Measurements from ENCODE around the gene TLCD3B.
"Not testable (repeated sequence)": the region's sequence is repeated elsewhere in the genome, so short reads cannot be mapped to it uniquely, and the experiment has no call there.

Gene TLCD3B

GRCh38 chr16:30025574-30025973 is 5.5 kb downstream of the TLCD3B start:
- DNase-seq (ENCODE audit: low spot score): no peak
- no peak overlapping the region for H3K4me3 ChIP-seq
- no peak overlapping the region for H3K27ac ChIP-seq
- no peak for TF ChIP-seq CTCF (IDR thresholded peaks at IDR 0.05)

DNA sequence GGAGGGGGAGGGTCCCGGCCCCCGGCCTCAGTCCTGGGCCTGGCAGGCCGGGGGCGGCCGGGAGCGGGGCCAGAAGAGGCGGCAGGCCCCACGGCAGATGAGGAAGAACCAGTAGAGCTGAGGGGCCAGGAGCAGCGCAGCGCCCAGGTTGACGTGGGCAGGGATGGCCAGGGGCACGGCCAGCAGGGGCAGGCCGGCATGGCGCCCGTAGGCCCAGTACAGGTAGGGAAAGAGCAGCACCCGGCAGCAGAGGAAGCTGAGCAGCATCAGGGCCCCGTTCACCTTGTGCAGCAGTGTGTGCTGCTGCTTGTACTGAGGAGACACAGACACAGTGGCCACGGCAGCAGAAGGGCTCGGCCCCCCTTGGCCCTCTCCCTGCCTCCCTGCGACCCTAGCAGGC is 5.9 kb downstream of the TLCD3B start:
- Histone ChIP-seq H3K4me3 (no peak overlapping the region), H3K27ac (no peak overlapping the region)
- TF ChIP-seq CTCF (IDR thresholded peaks at IDR 0.05): no peak
- no peak for DNase-seq (ENCODE audit: low spot score)

- no peak for DNase-seq (ENCODE audit: low spot score)
- Histone ChIP-seq H3K27ac (no peak overlapping the region), H3K4me3 (no peak overlapping the region)
- TF ChIP-seq CTCF (IDR thresholded peaks at IDR 0.05): no peak
Measured at GRCh38 chr16:30024451-30024850, 6.6 kb downstream of the TLCD3B start.

GRCh38 chr16:30023586-30023985 is 7.5 kb downstream of the TLCD3B start:
- H3K27ac ChIP-seq: no peak overlapping the region
- no peak overlapping the region for H3K4me3 ChIP-seq
- no peak for DNase-seq (ENCODE audit: low spot score)
- no peak for TF ChIP-seq CTCF (IDR thresholded peaks at IDR 0.05)

DNA sequence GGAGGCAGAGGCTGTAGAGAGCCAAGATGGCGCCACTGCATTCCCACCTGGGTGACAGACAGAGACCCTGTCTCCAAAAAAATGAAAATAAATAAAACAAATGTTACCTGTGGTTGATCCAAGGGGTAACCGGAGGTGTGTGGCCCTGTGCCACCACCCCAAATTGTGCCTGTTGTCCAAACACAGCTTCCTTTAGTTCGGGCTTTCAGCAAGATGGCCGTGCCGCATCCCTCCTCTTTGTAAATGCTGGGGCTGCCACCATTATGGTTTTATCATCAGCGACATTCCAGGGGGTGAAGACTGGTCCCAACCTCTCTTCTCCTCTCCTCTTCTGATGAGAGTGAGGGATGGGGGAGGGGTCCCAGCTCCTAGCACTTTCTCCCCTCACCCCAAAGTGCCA is 8.2 kb downstream of the TLCD3B start, which contains the start of gene C16orf92:
TSS of gene C16orf92 (plus strand) at position 312 of the 400 bp plus-strand sequence. CDS start 143 bp downstream, outside the sequence.
- no peak for TF ChIP-seq CTCF (IDR thresholded peaks at IDR 0.05)
- no peak within 1 kb of the TSS for H3K4me3 ChIP-seq

DNA sequence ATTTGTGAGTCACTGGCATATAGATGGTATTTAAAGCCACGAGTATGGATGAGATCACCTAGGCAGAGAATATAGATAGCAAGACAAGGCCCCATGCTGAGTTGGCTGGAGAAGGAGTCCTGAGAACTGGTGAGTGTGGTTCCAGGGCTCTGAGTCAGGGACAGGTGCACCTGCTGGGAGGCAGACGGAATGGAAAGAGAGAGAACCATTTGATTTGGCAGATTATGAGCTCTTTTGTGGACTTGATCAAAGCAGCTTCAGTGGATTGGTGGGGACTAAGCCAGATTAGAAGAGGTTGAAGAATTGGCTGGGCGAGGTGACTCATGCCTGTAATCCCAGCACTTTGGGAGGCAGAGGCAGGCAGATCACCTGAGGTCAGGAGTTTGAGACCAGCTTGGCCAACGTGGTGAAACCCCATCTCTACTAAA is 12.3 kb downstream of the TLCD3B start:
- H3K27ac ChIP-seq: no peak overlapping the region
- no peak for TF ChIP-seq CTCF (IDR thresholded peaks at IDR 0.05)
- no peak for DNase-seq (ENCODE audit: low spot score)
- H3K4me3 ChIP-seq: no peak overlapping the region

More for the DNA sequence above, 8.2 kb downstream of the TLCD3B start, which contains the start of gene C16orf92:
- H3K27ac ChIP-seq: no peak within 1 kb of the TSS
- no peak for DNase-seq (ENCODE audit: low spot score)

DNA sequence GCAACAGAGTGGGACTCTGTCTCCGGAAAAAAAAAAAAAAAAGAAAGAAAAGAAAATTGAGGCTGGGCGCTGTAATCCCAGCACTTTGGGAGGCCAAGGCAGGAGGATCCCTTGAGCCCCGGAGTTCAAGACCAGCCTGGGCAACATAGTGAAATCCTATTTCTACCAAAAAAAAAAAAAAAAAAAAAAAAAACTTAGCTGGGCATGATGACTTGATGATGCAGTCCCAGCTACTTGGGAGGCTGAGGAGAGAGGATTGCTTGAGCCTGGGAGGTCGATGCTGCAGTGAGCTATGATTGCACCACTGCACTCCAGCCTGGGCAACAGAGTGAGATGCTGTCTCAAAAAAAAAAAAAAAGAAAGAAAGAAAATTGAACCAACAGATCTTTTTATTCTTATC is 13.1 kb downstream of the TLCD3B start:
- DNase-seq (ENCODE audit: low spot score); H3K27ac ChIP-seq; H3K4me3 ChIP-seq: not testable (repeated sequence)

- no peak for TF ChIP-seq CTCF (IDR thresholded peaks at IDR 0.05)
- Histone ChIP-seq H3K27ac (no peak overlapping the region), H3K4me3 (no peak overlapping the region)
- DNase-seq (ENCODE audit: low spot score): no peak
Measured at GRCh38 chr16:30017277-30017656, 13.8 kb downstream of the TLCD3B start.
